Gastrocnemius medialis (tissue), 4 donors: ENCODE data around the gene PLCB1. TPM values are rescaled to one million over a fixed set of nuclear protein-coding genes. Genes with fewer than 3 reads are reported as not detected.

Source experiments
- ATAC-seq, 2 donors: fragments of 150-250 bp; one replicate each; pipeline ENCODE4 v1.9.1; 2016
- DNase-seq, 2 donors: peaks; one replicate each; pipeline ENCODE4 v3.0.0-alpha.2; 2019
- H3K27ac ChIP-seq, 4 donors: fragments of 200-600 bp; sonication (generic); 1 replicate in 1 of 4; 2 replicates in 3 of 4; pipeline ENCODE4 v1.5.1; 2016 to 2018; ENCODE audit warnings: mild to moderate bottlenecking in 2 of 4, moderate library complexity in 1 of 4
- H3K27me3 ChIP-seq, 3 donors: fragments of 200-600 bp; sonication (generic) in 2 of 3; 1 replicate in 1 of 3; 2 replicates in 2 of 3; pipeline versions ENCODE4 v1.5.1 to v1.6.0; 2016 to 2019; ENCODE audit warnings: mild to moderate bottlenecking in 1 of 3, moderate library complexity in 1 of 3
- H3K36me3 ChIP-seq, 2 donors: fragments of 200-600 bp; sonication (generic) in 1 of 2; one replicate each; pipeline ENCODE4 v1.5.1; 2017 to 2018
- H3K4me1 ChIP-seq, 2 donors: fragments of 200-600 bp; sonication (generic) in 1 of 2; one replicate each; pipeline ENCODE4 v1.5.1; 2016 to 2017; ENCODE audit warnings: mild to moderate bottlenecking in 2 of 2
- H3K4me3 ChIP-seq, 4 donors: fragments of 200-600 bp; sonication (generic) in 3 of 4; 1 replicate in 1 of 4; 2 replicates in 3 of 4; pipeline ENCODE4 v1.5.1; 2016 to 2019; ENCODE audit warnings: mild to moderate bottlenecking in 2 of 4
- H3K9me3 ChIP-seq, 3 donors: fragments of 200-600 bp; sonication (generic) in 2 of 3; 1 replicate in 1 of 3; 2 replicates in 2 of 3; pipeline ENCODE4 v1.5.1; 2016 to 2019
- POLR2A ChIP-seq, 2 donors: fragments of 450-650 bp; IDR thresholded peaks; one replicate each; pipeline ENCODE4 v1.6.1; 2017; ENCODE audit warnings: antibody characterized with exemption in 2 of 2, mild to moderate bottlenecking in 2 of 2, moderate library complexity in 2 of 2
- in situ Hi-C, 4 donors: fragments of 200-750 bp; cut with MboI; loops; one replicate each; pipeline versions ENCODE4 v1.15.0 to v1.8.0; 2017; ENCODE audit warnings: low sequenced_read_pairs in 4 of 4
- intact Hi-C: fragments of 100-400 bp; cut with DNase I; formaldehyde crosslinking; loops from one replicate; pipeline ENCODE4 v1.15.1; 2023; ENCODE audit warnings: low total_unique reads
- total RNA-seq, 4 donors: library from RNA; depleted of rRNA; stranded (reverse); fragments of >200 nt; gene quantifications; one replicate each; pipeline versions ENCODE4 v1.1.0 to v1.2.3, GENCODE V29; 2016
- TF ChIP-seq, protein P1 (sequence below), 5 experiments: fragments of 450-650 bp in 3 of 5; fragments of 200-600 bp in 2 of 5; sonication (generic) in 2 of 5; IDR thresholded peaks in 4 of 5; conservative IDR thresholded peaks in 1 of 5; 1 replicate in 4 of 5; 2 replicates in 1 of 5; pipeline ENCODE4 v1.5.1; 2016 to 2019; ENCODE audit warnings: antibody characterized with exemption in 5 of 5, mild to moderate bottlenecking in 3 of 5, moderate library complexity in 3 of 5

PLCB1 gene
- total RNA-seq, 4 donors from 2014 or later: 4.1 to 10.0 (median 7.6) TPM

GRCh38 chr20:8720089-8720488 is 588.0 kb downstream of the PLCB1 start:
- no peak overlapping the region for H3K27ac ChIP-seq
- no peaks in the 10 kb centered on the region for H3K27me3 ChIP-seq
- no peak overlapping the region for H3K4me3 ChIP-seq
- H3K4me1 ChIP-seq: peaks cover 0 to 5% of the 10 kb centered on the region in 2 donors
- DNase-seq (no peak), ATAC-seq (peak in 1 of 2 donors; percentile 53)
- in situ Hi-C loops: loop anchor here in 3 of 4 donors (5.0 to 25.0 kb wide), 7 partner anchors 308 to 785 kb away; partner anchors contain the start of gene PLCB1 (in 1 of the 3)
- intact Hi-C loops: loop anchor here (2.0 to 5.0 kb wide), 2 partner anchors 329 to 783 kb away; no protein-coding TSS in a partner anchor
- H3K36me3 ChIP-seq: no peaks in the 10 kb centered on the region
- no peaks in the 10 kb centered on the region for H3K9me3 ChIP-seq
- TF ChIP-seq POLR2A (IDR thresholded peaks at IDR 0.05): no peak
- TF ChIP-seq, protein P1, sequence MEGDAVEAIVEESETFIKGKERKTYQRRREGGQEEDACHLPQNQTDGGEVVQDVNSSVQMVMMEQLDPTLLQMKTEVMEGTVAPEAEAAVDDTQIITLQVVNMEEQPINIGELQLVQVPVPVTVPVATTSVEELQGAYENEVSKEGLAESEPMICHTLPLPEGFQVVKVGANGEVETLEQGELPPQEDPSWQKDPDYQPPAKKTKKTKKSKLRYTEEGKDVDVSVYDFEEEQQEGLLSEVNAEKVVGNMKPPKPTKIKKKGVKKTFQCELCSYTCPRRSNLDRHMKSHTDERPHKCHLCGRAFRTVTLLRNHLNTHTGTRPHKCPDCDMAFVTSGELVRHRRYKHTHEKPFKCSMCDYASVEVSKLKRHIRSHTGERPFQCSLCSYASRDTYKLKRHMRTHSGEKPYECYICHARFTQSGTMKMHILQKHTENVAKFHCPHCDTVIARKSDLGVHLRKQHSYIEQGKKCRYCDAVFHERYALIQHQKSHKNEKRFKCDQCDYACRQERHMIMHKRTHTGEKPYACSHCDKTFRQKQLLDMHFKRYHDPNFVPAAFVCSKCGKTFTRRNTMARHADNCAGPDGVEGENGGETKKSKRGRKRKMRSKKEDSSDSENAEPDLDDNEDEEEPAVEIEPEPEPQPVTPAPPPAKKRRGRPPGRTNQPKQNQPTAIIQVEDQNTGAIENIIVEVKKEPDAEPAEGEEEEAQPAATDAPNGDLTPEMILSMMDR (IDR thresholded peaks at IDR 0.05 in 4 of 5, conservative IDR thresholded peaks at IDR 0.05 in 1 of 5): no peak

DNA sequence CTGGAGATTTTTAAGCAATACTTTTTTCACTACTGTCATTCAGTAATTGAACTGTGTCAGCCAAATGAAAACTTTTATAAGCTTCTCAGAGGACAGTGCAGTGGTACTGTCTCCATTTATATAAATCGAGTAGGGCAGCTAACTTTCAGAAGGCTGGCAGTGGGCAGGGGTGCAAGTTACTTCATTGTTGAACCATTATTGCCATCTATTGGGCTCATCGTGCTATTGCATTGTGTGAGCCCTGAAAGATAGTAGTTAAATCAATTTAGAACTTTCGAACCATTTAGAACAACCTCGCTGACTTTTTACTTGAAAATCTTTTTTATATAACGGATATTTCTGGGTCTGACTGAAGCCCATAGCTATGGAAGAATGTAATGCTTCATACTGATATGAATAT is 589.0 kb downstream of the PLCB1 start:
- ATAC-seq (peak in 1 of 2 donors; percentile 56), DNase-seq (no peak)
- no peaks in the 10 kb centered on the region for H3K9me3 ChIP-seq
- H3K4me1 ChIP-seq: peaks cover 0 to 5% of the 10 kb centered on the region in 2 donors
- no peak overlapping the region for H3K4me3 ChIP-seq
- no peaks in the 10 kb centered on the region for H3K27me3 ChIP-seq
- H3K36me3 ChIP-seq: no peaks in the 10 kb centered on the region
- in situ Hi-C loops: loop anchor here in 3 of 4 donors (5.0 to 25.0 kb wide), 7 partner anchors 309 to 786 kb away; partner anchors contain the start of gene PLCB1 (in 1 of the 3)
- intact Hi-C loops: loop anchor here (1.0 to 5.0 kb wide), 3 partner anchors 330 to 784 kb away; partner anchors contain the start of gene PLCB1
- TF ChIP-seq, protein P1 (IDR thresholded peaks at IDR 0.05 in 4 of 5, conservative IDR thresholded peaks at IDR 0.05 in 1 of 5): peak; percentile 32 to 72 (median 55)
- no peak for TF ChIP-seq POLR2A (IDR thresholded peaks at IDR 0.05)
- no peak overlapping the region for H3K27ac ChIP-seq

GRCh38 chr20:8722277-8722928 is 590.3 kb downstream of the PLCB1 start:
- H3K4me3 ChIP-seq: no peak overlapping the region
- H3K4me1 ChIP-seq: peaks cover 0 to 5% of the 10 kb centered on the region in 2 donors
- H3K27ac ChIP-seq: no peak overlapping the region
- H3K36me3 ChIP-seq: no peaks in the 10 kb centered on the region
- DNase-seq: no peak
- H3K9me3 ChIP-seq: no peaks in the 10 kb centered on the region
- intact Hi-C loops: loop anchor here (1.0 to 5.0 kb wide), 2 partner anchors 679 to 785 kb away; no protein-coding TSS in a partner anchor
- in situ Hi-C loops: loop anchor here in 3 of 4 donors (5.0 to 25.0 kb wide), 7 partner anchors 310 to 788 kb away; partner anchors contain the start of gene PLCB1 (in 1 of the 3)
- peak; percentile 64 to 72 for ATAC-seq
- no peaks in the 10 kb centered on the region for H3K27me3 ChIP-seq
- TF ChIP-seq POLR2A (IDR thresholded peaks at IDR 0.05): no peak
- TF ChIP-seq, protein P1 (IDR thresholded peaks at IDR 0.05 in 4 of 5, conservative IDR thresholded peaks at IDR 0.05 in 1 of 5): peak; percentile 70 to 84 (median 73)

DNA sequence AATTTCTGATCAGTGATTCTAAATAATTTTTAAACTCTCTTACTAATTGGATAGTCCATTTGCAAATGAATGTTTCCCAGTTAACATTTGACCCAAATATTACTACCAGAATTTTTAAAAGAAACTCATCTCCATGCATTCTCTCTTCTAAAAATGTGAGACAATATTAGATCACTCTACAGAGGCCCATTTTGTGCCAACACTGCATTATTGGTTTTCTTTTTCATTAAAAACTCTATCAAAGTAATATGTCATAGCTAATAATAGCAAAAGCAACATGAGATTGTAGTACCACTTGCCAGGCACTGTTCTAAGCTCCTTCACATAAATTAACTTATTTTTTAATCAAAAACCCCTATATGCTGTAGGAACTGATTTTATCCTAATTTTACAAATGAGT is 591.2 kb downstream of the PLCB1 start:
- intact Hi-C loops (loop anchor here (5.0 kb wide), 1 partner anchor 786 kb away; no protein-coding TSS in a partner anchor), in situ Hi-C loops (loop anchor here in 3 of 4 donors (5.0 to 25.0 kb wide), 7 partner anchors 311 to 788 kb away; partner anchors contain the start of gene PLCB1 (in 1 of the 3))
- no peak overlapping the region for H3K4me3 ChIP-seq
- H3K27me3 ChIP-seq: no peaks in the 10 kb centered on the region
- DNase-seq (no peak), ATAC-seq (no peak)
- no peaks in the 10 kb centered on the region for H3K9me3 ChIP-seq
- no peak for TF ChIP-seq POLR2A (IDR thresholded peaks at IDR 0.05)
- TF ChIP-seq, protein P1 (IDR thresholded peaks at IDR 0.05 in 4 of 5, conservative IDR thresholded peaks at IDR 0.05 in 1 of 5): no peak
- H3K36me3 ChIP-seq: no peaks in the 10 kb centered on the region
- peaks cover 0 to 5% of the 10 kb centered on the region in 2 donors for H3K4me1 ChIP-seq
- H3K27ac ChIP-seq: no peak overlapping the region
